RPMI8226 (cell line): ENCODE data around the gene NUP50.
"Not testable (repeated sequence)": the region's sequence is repeated elsewhere in the genome, so short reads cannot be mapped to it uniquely, and the experiment has no call there.

Source experiments
- DNase-seq: peaks from one replicate; pipeline ENCODE4 v3.0.0-alpha.2; 2015

The NUP50 gene

DNA sequence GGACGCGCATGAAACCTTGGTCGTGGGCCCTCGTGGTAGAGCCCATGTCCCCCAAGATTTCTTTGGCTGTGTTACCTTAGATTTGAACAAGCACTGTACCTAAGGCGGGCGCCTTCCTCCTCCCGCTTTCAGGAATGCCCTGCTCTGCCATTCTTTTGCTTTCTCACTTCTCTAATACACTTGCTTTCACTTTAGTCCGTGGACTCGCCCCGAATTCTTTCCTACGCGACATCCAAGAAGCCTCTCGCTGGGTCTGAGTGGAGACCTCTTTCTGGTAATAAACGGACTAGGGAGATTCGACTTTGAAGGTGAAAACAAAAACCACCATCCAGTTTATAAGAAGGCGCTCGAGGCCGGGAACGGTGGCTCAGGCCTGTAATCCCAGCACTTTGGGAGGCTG is 1.2 kb upstream of the NUP50 start:
- DNase-seq = peak; percentile 34

DNA sequence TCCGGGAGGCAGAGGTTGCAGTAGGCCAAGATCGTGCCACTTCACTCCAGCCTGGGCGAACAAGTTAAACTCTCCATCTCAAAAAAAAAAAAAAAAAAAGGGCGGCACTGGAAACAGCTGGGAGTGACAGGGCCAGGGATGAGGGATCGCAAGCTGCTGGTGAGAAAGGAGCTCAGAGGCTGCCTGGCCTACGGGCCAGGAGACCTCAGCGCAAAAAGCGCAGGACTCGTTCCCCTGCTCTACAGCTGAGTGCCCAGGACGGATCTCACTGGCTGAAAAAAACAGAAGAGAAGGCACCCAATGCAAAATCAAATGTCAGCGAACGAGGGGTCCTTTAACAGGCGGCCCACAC is 650 bp upstream of the NUP50 start:
- DNase-seq = peak; percentile 39

DNA sequence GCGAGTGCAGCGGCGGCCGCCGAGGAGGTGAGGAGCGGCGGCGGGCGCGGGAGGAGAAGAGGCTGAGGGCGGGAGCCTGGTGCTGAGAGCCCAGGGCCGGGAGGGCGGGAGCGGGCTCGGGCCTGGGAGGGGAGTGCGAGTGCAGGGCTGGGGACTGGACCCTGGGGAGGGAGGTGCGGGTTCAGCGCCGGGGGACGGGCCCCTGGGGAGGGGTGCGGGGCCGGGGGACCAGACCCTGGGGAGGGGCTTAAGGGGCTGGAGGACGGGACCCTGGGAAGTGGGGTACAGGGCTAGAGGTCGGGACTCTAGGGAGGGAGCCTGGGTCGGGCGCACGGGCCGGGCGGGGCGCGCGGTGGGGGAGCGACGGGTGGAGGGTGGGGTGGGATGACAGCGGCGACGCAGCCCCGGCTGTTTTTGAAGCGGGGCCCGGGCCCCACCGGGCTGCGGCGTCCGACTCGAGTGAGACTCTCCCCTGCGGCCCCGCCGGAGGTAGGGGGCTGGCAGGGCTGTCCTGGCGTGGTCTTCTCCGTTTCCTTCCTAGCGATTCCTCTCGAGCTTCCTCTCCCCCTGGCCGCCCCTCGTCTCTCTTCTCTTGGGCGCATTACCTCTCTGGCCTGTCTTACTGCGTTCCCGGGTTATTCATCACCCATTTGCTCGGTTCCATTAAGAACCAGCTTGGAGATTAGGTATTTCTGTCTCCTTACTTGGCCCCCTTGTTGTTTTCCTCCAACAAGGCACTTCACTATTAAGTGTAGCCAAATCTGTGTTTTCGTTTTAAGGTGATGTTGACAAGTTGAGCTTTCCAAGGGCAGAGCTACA is 754 bp downstream of the NUP50 start:
- DNase-seq = peak; percentile 31

DNA sequence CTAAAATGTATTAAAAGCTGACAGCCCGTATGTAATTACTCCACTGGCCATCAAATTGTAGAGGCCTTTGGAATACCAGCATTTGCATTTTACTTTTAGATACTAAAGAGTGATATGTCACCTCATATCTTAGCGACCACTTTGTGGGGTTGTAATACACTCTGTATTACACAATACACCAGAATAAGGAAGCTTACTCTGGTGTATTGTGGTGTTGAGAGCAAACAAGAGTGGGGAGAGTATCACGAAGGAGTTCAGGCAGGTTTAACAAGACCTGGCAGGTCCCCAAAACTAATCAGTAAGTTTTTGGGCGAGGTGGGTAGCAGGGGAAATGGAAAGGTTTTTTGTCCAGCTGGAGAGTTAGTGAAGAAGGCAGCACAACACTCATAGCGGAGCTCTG is 3.2 kb downstream of the NUP50 start:
- DNase-seq = no peak

DNA sequence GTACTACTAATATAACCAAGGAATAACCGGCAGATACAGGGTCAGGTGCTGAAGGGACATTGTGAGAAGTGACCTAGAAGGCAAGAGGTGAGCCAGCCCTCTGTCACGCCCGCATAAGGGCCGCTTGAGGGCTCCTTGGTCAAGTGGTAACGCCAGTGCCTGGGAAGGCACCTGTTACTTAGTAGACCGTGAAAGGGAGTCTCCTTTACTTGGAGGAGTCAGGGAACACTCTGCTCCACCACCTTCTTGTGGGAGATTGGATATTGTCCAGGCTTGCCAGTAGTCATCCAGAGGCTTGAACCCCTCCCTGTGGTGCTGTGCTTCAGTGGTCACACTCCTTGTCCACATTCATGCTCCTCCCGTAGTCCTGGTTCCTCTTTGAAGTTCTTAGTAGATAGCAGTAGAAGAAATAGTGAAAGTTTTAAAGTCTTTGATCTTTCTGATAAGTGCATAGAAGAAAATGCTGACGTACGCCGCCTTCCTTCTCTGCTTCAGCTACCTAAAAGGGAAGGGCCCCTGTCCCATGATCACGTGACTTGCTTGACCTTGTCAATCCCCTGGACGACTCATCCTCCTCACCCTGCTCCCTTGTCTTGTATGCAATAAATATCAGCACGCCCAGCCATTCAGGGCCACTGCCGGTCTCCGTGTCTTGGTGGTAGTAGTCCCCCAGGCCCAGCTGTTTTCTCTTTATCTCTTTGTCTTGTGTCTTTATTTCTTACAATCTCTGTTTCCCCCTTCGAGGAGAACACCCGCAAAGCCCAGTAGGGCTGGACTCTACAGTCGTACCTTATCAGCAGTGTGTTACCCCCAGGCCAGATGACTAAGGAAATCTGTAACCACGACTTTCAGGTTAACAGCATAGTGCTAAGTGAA is 6.1 kb downstream of the NUP50 start:
- no peak for DNase-seq

DNA sequence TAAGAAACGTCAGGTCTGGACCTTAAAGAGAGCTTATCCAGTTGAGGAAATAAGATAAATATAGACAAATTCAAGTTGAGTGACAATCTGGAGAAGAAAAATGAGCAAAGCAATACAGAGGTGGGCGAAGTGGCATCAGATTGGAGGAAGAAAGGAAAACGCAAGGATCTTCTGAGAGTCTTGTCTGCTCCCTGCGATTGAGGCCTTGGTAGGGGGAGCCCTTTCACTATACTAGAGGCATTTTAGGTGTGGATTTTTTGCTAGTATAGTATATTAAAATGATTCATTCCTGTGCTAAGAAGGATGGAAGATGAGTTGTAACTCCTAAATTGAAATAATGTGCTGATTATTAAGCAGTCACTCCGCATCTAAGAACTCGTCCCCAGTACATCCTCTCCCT is 8.1 kb downstream of the NUP50 start:
- DNase-seq = no peak

DNA sequence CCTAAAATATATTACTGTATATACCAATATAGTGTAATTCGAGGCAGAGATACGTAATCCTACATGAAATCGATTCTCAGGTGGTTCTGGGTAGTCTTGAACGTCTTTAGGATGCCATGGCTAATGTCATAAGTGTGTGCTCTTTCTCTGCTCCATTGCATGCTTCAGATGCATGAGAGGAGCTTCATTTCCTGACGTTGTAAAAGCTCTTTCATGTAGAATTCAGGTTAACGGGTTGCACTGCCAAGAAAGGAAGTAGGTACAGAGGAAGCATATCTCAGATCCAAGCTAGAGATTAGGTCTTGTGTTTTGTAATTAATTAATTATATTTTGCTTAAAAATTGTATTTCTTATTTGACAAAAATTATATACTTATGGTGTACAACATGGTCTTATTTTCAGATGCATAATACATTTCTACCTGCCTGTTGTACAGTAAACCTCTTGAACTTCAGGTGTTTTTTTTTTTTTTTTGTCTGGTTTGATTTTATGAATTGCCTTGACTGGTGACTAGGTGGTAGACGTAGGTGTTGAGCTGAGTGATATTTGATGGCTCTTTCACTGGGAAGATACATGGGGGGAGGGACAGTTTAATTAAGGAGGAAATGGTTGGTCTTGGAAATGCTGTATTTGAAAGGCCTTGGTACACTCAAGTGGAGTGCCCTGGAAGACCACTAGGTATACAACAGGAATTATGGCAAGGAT is 9.3 kb downstream of the NUP50 start:
- DNase-seq = no peak

DNA sequence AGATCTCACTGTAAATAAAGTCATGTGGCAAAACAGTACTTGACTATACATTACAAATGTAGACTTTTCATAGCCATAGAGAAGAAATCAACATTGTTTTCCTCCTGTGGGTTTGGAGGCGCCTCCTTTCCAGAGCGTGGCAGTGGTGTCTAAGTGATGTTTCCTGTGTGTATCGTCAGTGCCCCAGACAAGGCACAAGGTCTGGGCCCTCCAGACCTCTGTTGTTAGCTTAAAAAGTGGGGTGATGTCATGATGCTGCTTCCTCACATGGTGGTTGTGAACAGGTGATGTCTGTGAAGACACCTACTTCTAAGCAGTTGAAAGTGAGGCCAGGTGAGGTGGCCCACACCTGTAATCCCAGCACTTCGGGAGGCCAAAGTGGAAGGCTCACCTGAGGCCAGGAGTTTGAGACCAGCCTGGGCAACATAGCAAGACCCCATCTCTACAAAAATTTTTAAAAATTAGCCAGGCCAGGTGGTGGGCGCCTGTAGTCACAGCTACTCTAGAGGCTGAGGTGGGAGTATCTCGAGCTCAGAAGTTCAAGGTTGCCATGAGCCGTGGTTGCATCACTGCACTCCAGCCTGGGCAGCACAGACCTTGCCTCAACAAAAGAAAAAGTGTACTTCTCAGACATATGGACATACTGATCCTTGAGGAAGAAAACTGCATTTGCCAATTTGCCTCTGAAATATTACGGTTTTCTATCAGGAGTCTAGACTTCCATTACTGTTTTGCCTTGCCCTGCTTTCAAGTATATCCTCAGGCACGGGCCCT is 15.7 kb downstream of the NUP50 start:
- DNase-seq = no peak

DNA sequence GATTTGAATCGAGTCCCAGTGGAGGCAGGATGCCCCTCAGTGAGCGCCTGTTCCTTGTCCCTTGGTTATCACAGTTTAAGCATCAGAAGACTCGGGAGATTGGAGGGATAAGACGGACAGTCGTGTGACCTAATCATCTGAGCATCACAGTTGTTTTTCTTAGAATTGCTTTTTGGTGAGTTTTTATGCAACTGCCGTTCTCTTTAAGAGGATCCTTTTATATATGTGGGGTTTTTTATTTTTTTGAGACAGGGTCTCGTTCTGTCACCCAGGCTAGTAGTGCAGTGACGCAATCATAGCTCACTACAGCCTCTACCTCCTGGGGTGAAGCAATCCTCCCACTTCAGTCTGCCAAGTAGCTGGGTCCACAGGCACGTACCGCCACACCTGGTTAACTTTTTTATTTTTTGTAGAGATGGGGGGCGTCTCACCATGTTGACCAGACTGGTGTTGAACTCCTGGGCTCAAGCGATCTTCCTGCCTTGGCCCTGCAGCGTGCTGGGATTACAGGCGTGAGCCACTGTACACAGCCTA is 16.5 kb downstream of the NUP50 start:
- no peak for DNase-seq

DNA sequence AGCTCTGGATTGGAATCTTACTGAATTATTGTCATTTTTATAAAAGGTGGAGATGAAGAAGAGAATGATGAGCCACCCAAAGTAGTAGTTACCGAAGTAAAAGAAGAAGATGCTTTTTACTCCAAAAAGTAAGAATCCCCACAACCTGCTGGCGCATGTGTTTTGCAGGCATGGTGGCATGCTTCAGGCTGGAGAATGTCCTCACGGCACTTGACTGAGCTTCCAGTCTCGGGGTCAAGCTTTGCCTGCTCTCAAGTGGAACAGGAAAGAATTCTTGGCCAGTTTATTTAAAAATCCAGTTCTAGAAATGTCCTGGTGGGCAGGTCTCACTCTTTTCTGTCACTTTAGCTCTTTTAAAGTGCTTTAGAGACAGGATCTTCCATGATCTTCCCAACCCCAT is 17.5 kb downstream of the NUP50 start:
- DNase-seq = no peak

DNA sequence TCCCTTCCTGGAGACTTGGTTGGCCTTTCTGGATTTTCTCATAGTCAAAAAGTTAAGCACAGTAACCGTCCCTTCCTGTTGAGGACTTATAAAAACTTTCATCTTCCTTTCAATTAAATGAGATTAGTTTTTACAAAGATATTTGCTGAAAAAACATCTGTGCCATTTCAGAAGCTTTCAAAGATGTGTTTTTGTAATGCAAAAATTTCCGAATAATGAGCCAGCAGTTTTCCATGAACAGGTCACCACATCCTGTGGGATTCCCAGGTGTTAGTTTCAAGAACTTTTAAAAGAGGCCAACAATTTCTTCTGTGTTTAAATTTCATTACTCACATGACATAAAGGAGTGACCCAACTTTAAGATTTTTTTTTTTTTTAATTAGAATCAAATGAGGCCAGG is 18.0 kb downstream of the NUP50 start:
- no peak for DNase-seq

DNA sequence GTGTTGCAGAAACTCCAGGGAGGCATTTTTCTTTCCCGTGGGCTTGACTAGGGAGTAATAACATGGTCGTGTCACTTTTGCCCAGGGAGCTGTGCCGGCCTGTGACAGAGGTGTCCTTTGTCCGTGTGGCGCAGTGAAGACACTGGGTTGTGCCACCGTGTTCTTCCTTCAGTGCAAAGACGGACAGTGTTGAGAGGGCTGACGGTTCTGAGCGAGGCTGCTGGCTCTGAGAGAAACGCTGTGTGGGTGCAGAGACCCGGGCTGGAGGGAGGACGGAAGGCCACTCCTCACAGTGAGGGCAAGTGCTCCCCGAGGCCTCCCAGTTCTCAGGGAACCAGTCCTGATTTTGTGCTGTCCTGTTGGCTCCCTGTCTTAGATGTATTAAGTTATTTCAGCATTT is 20.2 kb downstream of the NUP50 start:
- no peak for DNase-seq

DNA sequence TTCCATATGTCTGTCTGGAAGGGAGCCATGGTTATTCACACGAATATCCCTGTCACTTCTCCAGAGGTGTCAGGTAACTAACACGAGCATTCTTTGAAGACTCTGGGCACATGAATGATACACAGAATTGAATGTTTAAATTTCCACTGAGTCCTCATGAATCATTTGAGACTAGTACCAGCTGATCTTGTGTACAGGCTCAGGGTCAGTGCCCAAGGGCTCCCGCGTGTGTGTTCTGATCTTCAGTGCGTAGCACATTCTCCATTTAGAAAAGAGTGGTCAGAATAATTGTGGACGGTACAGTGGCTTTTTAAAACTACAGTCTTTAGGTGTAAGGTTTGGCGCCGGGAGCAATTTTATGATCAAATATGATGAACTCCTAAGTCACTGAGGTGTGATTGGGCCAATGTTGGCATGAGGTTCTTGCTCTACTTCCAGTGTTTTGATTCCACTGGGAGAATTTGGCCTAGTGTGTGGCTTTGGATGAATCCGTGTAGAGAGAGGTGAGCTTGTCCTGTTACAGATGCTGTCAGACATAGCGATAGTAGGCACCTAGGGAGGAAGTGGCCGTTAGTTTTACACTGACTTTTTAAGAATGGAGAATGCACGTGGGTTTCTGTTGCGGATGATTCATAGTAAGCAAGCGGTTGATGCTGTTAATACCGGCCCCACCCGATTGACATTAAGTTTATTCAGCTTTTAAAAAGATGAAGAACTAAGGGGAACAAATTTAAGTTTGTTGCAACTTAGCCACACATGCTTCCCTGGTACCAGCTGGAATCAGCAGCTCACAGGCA is 22.2 kb downstream of the NUP50 start:
- DNase-seq = no peak

DNA sequence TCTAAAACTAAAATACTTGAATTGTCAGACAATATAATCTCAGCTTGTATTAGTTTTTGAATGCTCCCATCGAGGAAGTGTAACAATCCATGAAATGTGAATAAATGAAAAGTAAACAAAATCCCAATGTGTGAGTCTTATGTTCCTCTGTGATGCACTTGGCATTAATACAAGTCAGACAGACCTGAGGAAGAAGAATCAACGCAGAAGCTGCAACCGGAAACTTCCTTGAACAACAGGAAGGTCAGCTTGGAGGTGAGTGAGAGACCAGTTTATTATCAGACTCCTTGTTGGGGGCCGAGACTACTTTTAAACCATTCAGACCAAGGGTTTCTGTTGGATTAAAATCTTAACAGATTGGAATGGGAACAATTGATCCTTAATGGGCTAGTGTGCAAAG is 24.2 kb downstream of the NUP50 start:
- DNase-seq = no peak

DNA sequence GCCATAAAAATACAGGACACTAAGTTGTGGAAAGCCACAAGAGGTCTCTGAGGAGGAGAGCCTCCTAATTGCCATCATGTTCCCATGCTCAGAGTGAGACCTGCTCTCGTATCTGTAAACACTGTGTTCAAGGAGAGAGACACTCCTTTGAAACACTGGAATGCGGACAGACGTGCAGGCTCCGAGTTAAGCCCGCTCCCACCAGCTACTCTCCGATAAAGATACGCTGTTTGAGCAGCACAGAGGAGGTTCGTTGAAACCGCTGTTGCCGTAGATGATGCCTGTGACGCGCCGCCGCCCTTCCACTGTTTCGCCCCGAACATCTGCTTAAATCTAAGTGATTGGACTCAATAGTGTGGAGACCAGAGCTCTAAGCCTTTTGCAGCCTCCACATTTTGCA is 25.1 kb downstream of the NUP50 start:
- no peak for DNase-seq

DNA sequence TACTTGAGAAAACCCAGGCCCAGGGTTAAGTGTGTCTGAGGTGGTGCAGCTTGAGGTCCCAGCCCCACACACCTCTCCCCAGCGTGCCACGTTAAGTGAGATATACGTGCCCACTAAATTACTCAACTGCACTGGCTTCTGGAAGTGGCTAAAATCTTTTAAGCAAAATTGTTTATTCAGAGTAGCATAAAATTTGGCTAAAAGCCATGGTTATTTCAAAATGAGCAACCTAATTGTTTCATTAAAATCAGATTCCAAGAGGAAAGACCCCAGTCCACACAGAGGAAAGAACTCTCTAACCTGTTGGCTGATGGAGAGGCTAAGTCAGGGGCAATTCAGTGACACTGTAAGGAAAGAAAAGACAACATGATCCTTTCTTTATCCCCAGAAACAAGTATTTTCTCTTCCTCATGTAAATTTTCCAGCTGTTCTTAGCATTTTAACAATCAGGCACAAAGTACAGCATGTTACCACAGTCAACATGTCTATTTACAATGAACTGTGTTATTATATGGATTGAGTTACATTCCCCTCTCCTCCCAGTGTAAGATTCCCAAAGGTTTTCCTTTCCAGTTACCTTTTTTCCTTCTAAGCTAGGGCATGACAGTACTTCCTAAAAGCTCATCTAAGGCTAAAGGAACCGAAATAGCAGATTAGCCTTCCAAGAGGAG is 26.6 kb downstream of the NUP50 start:
- no peak for DNase-seq

DNA sequence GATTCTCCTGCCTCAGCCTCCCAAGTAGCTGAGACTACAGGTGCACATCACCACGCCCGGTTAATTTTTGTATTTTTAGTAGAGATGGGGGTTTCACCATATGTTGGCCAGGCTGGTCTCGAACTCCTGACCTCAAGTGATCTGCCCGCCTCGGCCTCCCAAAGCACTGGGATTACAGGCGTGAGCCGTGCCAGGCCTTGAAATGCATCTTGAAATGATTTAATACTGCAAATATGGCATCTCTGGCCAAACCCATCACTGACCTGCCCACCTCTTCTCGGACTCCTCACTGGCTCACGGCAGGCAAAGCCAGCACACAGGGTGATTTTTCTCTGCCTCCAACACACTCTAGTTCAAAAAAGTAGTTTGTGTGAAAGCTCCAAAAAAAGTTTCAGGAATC is 28.0 kb downstream of the NUP50 start:
- DNase-seq = not testable (repeated sequence)

DNA sequence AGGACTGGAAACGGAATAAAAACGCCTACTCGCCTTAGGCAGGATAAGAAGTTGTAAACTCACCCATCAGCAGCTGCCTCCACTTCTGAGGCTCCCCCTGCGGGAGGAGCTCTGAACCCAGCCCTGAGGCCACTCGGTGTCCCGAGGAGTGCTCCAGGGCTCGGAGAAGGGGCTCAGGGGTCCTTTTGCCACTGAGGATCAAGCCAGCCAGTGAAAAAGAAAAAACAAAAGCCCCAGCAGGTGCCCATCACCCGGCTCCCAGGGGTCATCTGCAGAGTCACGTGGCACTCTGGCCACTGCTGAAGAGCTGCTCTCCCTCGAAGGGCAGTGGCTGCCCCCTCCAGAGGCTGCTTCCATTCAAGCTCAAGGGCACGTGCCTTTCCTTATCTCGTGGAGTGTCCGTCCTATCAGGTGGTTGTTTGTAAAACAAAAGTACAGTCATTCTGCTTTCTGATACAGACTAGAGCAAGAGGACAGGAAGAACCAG is 29.0 kb downstream of the NUP50 start:
- DNase-seq = no peak

DNA sequence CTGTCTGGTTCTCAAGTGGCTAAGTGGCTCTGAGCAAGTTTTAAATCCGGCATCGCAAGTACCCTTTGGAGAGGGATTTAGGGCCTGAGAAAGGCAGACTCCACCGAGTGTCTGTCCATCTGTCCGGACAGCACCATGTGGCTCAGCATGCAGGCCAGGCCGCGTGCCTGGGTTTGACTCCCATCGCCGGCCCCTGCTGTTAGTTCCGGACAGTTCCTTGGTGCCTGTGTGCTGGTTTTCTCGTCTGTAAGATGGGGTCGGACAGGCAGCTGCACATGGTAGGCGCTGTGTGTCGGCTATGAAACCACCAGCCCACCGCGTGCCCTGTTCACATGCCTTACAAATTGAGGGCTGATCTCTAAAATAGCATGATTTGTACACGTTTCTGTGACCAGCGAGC is 31.0 kb downstream of the NUP50 start:
- no peak for DNase-seq

DNA sequence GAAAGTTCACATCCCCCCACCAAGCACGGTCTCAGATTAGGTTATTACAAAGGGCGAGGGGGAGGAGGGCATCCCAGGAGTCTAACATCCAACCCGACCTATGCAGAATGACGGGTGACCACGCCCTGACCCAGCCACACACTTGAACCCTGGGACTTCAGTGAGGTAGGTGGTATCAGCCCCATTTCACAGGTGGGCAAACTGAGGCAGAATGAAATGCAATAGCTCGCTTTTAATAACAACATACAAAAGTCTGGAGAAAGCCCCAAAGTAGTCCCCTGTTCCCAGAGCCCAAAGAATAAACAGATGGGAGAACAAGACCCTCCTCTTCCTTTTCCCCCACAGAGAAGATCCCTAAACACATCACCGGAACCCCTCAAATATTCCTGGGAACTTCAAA is 31.9 kb downstream of the NUP50 start:
- no peak for DNase-seq

DNA sequence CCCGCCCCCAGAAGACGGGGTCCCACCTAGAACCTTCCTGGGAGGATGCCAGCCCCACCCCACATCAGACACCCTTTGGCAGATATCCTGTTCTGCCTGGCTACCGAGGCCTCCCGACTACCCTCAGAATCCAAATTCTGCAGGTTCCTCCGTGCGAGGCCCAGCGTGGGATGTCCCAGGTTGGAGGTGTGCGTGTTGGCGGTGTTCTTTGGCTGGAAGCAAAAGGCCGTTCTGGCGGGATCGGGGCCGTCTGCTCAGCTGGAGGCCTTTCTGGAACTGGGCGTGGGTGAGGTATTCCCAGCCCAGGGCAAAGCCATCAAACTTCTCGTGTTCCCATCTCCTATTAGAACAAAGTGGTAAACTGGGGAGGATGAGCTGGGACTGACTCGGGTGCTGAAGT is 32.6 kb downstream of the NUP50 start:
- DNase-seq = no peak
